ENCODE measurements around the gene C6. TPM values are rescaled to one million over a fixed set of nuclear protein-coding genes. Genes with fewer than 3 reads are reported as not detected.
"Not testable (repeated sequence)": the region's sequence is repeated elsewhere in the genome, so short reads cannot be mapped to it uniquely, and the experiment has no call there.

Gene C6
- total RNA-seq, 4 donors from 2014 or later, result 9.6 to 37.6 (median 15.0) TPM

- Histone ChIP-seq H3K4me3 (no peak overlapping the region), H3K4me1 (no peaks in the 10 kb centered on the region), H3K27me3 (no peaks in the 10 kb centered on the region), H3K27ac (no peak overlapping the region), H3K9me3 (peaks cover 0 to 19% (median 4%) of the 10 kb centered on the region in 4 donors), H3K36me3 (no peaks in the 10 kb centered on the region)
- no peak for TF ChIP-seq POLR2A (IDR thresholded peaks at IDR 0.05)
- DNase-seq (ENCODE audit: low spot score in 2 of 2), result no peak
Observed at GRCh38 chr5:41234475-41234874, 21.1 kb upstream of the C6 start.

- Histone ChIP-seq H3K9me3 (peaks cover 0 to 22% (median 9%) of the 10 kb centered on the region in 4 donors), H3K27ac (no peak overlapping the region), H3K4me1 (no peaks in the 10 kb centered on the region), H3K4me3 (no peak overlapping the region), H3K27me3 (no peaks in the 10 kb centered on the region), H3K36me3 (no peaks in the 10 kb centered on the region)
- no peak for DNase-seq (ENCODE audit: low spot score in 2 of 2)
- TF ChIP-seq EP300 (IDR thresholded peaks at IDR 0.05) (no peak), POLR2A (IDR thresholded peaks at IDR 0.05) (no peak), CTCF (IDR thresholded peaks at IDR 0.05) (no peak)
Observed at GRCh38 chr5:41232797-41233196, 19.5 kb upstream of the C6 start.

GRCh38 chr5:41230276-41230675, 16.9 kb upstream of the C6 start:
- H3K27ac ChIP-seq; H3K4me3 ChIP-seq; H3K36me3 ChIP-seq; H3K27me3 ChIP-seq; H3K4me1 ChIP-seq; DNase-seq (ENCODE audit: low spot score in 2 of 2): not testable (repeated sequence)
- 48 to 64% methylated on average over 1 of the region's 1 CpG for WGBS, 2 donors
- peaks cover 0 to 37% (median 9%) of the 10 kb centered on the region in 4 donors for H3K9me3 ChIP-seq

GRCh38 chr5:41223962-41224361, 10.6 kb upstream of the C6 start:
- Histone ChIP-seq H3K27ac (no peak overlapping the region), H3K9me3 (peaks cover 0 to 22% (median 4%) of the 10 kb centered on the region in 4 donors), H3K36me3 (no peaks in the 10 kb centered on the region), H3K4me3 (no peak overlapping the region), H3K27me3 (no peaks in the 10 kb centered on the region), H3K4me1 (peaks cover 0 to 23% (median 1%) of the 10 kb centered on the region in 4 donors)
- TF ChIP-seq EP300 (IDR thresholded peaks at IDR 0.05) (no peak), CTCF (IDR thresholded peaks at IDR 0.05) (no peak), POLR2A (IDR thresholded peaks at IDR 0.05) (no peak)
- no peak for DNase-seq (ENCODE audit: low spot score in 2 of 2)
- WGBS, 2 donors, result 80 to 90% methylated on average over 2 of the region's 2 CpGs

- Histone ChIP-seq H3K27ac (peak overlapping the region in 3 of 4 donors; percentile 23 to 85 (median 77)), H3K9me3 (no peaks in the 10 kb centered on the region), H3K4me1 (peaks cover 0 to 34% (median 2%) of the 10 kb centered on the region in 4 donors), H3K27me3 (no peaks in the 10 kb centered on the region), H3K4me3 (no peak overlapping the region), H3K36me3 (no peaks in the 10 kb centered on the region)
- peak in 1 of 2 donors; percentile 67 for TF ChIP-seq EP300 (IDR thresholded peaks at IDR 0.05)
- TF ChIP-seq CTCF (IDR thresholded peaks at IDR 0.05), result no peak
- no peak for TF ChIP-seq POLR2A (IDR thresholded peaks at IDR 0.05)
- peak in 1 of 2 donors; percentile 25 for DNase-seq (ENCODE audit: low spot score in 2 of 2)
- 25 to 27% methylated on average over 2 of the region's 2 CpGs for WGBS, 2 donors
Observed at GRCh38 chr5:41219658-41220269, 6.4 kb upstream of the C6 start.

- Histone ChIP-seq H3K4me3 (no peak overlapping the region), H3K4me1 (peaks cover 0 to 34% (median 2%) of the 10 kb centered on the region in 4 donors), H3K36me3 (no peaks in the 10 kb centered on the region), H3K27me3 (no peaks in the 10 kb centered on the region), H3K27ac (peak overlapping the region; percentile 22 to 85 (median 50)), H3K9me3 (no peaks in the 10 kb centered on the region)
- WGBS, 2 donors, result 24 to 39% methylated on average over 1 of the region's 1 CpG
- TF ChIP-seq EP300 (IDR thresholded peaks at IDR 0.05) (no peak), CTCF (IDR thresholded peaks at IDR 0.05) (no peak), POLR2A (IDR thresholded peaks at IDR 0.05) (no peak)
- no peak for DNase-seq (ENCODE audit: low spot score in 2 of 2)
Observed at GRCh38 chr5:41218929-41219657, 5.8 kb upstream of the C6 start.
